Endothelial cell of umbilical vein (primary cell): ENCODE data around the gene ADAP1. TPM values are rescaled to one million over a fixed set of nuclear protein-coding genes. Genes with fewer than 3 reads are reported as not detected.

Source experiments
- BruUV-seq: library from RNA; stranded (reverse); fragments of 400-500 nt; replicated peaks from 2 replicates; lab custom pipeline; 2021; lab: Mats Ljungman, UMichigan
- CTCF ChIA-PET: fragments of 300-600, 350-600 bp; sonication (Branson Sonifier 250); formaldehyde crosslinking; loops from one replicate; lab custom pipeline; 2021; ENCODE audit warnings: antibody characterized with exemption, inconsistent platforms; lab: Charles Lee
- POLR2A ChIA-PET: fragments of 300-600, 350-600 bp; sonication (Branson Sonifier 250); formaldehyde crosslinking; loops from one replicate; lab custom pipeline; 2021; ENCODE audit warnings: antibody characterized with exemption, inconsistent platforms; lab: Charles Lee
- DNase-seq: peaks from one replicate; pipeline ENCODE4 v3.0.0-alpha.2; 2011; ENCODE audit warnings: low read depth, low spot score
- FAIRE-seq: peaks from 2 replicates; lab custom pipeline; 2011; peaks lifted over from hg19 to GRCh38; lab: Jason Lieb, UNC
- H2AFZ ChIP-seq: 2 replicates; pipeline ENCODE4 v1.6.0; 2012; ENCODE audit warnings: low read depth, low read length, control low read depth, inconsistent platforms
- H3K27ac ChIP-seq: 2 replicates; pipeline ENCODE4 v1.5.1; 2011; ENCODE audit warnings: low read depth, mild to moderate bottlenecking, control low read depth, low read length, moderate library complexity; ENCODE audit not compliant: insufficient read depth
- H3K27me3 ChIP-seq, 2 experiments: 2 replicates each; pipeline versions ENCODE4 v1.6.0 to v1.6.1; 2011; ENCODE audit warnings: low read length in 2 of 2, mixed read lengths in 1 of 2; ENCODE audit not compliant: control insufficient read depth in 2 of 2, insufficient read depth in 2 of 2
- H3K36me3 ChIP-seq, 2 experiments: 2 replicates in 1 of 2; 3 replicates in 1 of 2; pipeline ENCODE4 v1.5.1; 2011; ENCODE audit warnings: low read length in 2 of 2, mild to moderate bottlenecking in 1 of 2, moderate library complexity in 1 of 2; ENCODE audit not compliant: control insufficient read depth in 2 of 2, insufficient read depth in 2 of 2; ENCODE audit errors: extremely low read depth in 1 of 2
- H3K4me1 ChIP-seq: 3 replicates; pipeline ENCODE4 v1.5.1; 2011; ENCODE audit warnings: mild to moderate bottlenecking, low read length; ENCODE audit not compliant: control insufficient read depth, insufficient read depth; ENCODE audit errors: extremely low read depth
- H3K4me2 ChIP-seq: 2 replicates; pipeline ENCODE4 v1.6.1; 2011; ENCODE audit warnings: low read length, control low read depth, mixed read lengths; ENCODE audit not compliant: insufficient read depth
- H3K4me3 ChIP-seq, 3 experiments: fragments of 200-600 bp in 1 of 3; sonication (generic), shearing (Covaris generic) in 1 of 3; replicated peaks in 1 of 3; 2 replicates each; pipeline ENCODE4 v1.5.1; 2011 to 2016; ENCODE audit warnings: control low read depth in 3 of 3, low read length in 3 of 3, mild to moderate bottlenecking in 2 of 3, inconsistent platforms in 1 of 3, low read depth in 1 of 3, moderate library complexity in 1 of 3; ENCODE audit not compliant: insufficient read depth in 1 of 3
- H3K79me2 ChIP-seq: 2 replicates; pipeline ENCODE4 v1.6.0; 2012; ENCODE audit warnings: low read length, inconsistent platforms; ENCODE audit not compliant: control insufficient read depth, insufficient read depth
- H3K9ac ChIP-seq: replicated peaks from 2 replicates; pipeline ENCODE3; 2011; ENCODE audit warnings: low read length, control low read depth; ENCODE audit not compliant: insufficient read depth; ENCODE audit errors: extremely low read depth
- H3K9me1 ChIP-seq: replicated peaks from 3 replicates; pipeline ENCODE4 v1.6.0; 2011; ENCODE audit warnings: mild to moderate bottlenecking, low read length; ENCODE audit not compliant: control insufficient read depth, insufficient read depth; ENCODE audit errors: extremely low read depth
- H3K9me3 ChIP-seq: replicated peaks from 2 replicates; pipeline ENCODE4 v1.5.1; 2012; ENCODE audit warnings: low read length, inconsistent platforms; ENCODE audit not compliant: control insufficient read depth, insufficient read depth
- H4K20me1 ChIP-seq: replicated peaks from 2 replicates; pipeline ENCODE3; 2011; ENCODE audit warnings: mild to moderate bottlenecking, low read length; ENCODE audit not compliant: control insufficient read depth, insufficient read depth; ENCODE audit errors: extremely low read depth
- EZH2 ChIP-seq: IDR thresholded peaks from 2 replicates; pipeline ENCODE4 v1.6.1; 2012; ENCODE audit warnings: borderline replicate concordance, low read depth, mild to moderate bottlenecking, moderate library complexity, low read length, inconsistent platforms; ENCODE audit not compliant: severe bottlenecking
- FOS ChIP-seq: IDR thresholded peaks from 2 replicates; pipeline ENCODE4 v1.6.1; 2011; ENCODE audit warnings: mild to moderate bottlenecking, low read length, moderate library complexity, borderline replicate concordance; ENCODE audit not compliant: insufficient read depth
- GATA2 ChIP-seq: IDR thresholded peaks from 2 replicates; pipeline ENCODE4 v1.7.0; 2011; ENCODE audit warnings: low read depth, mild to moderate bottlenecking, moderate library complexity, mixed read lengths, low read length; ENCODE audit not compliant: insufficient read length, insufficient read depth
- JUN ChIP-seq: IDR thresholded peaks from 2 replicates; pipeline ENCODE4 v1.6.1; 2011; ENCODE audit warnings: borderline replicate concordance, low read depth; ENCODE audit not compliant: insufficient read length, insufficient read depth
- MYC ChIP-seq: IDR thresholded peaks from one replicate; pipeline ENCODE4 v1.6.1; 2011; ENCODE audit warnings: mild to moderate bottlenecking, low read depth, low read length
- POLR2A ChIP-seq: IDR thresholded peaks from 2 replicates; pipeline ENCODE4 v1.6.1; 2012; ENCODE audit warnings: low read depth, mild to moderate bottlenecking, control low read depth, low read length
- POLR2AphosphoS5 ChIP-seq: IDR thresholded peaks from 2 replicates; pipeline ENCODE4 v1.6.1; 2012; ENCODE audit warnings: low read depth, mild to moderate bottlenecking, control low read depth, low read length, moderate library complexity; ENCODE audit not compliant: insufficient read depth
- dilution Hi-C: fragments of 300-500 bp; cut with MboI; formaldehyde crosslinking; loops from one replicate; pipeline ENCODE4 v1.15.0; 2019; ENCODE audit warnings: low sequenced_read_pairs; ENCODE audit not compliant: extremely low pct_ligation_motif_present
- intact Hi-C: fragments of 100-400 bp; cut with micrococcal nuclease; formaldehyde crosslinking; loops from one replicate; pipeline ENCODE4 v1.10.0; 2022
- polyA plus RNA-seq, 4 experiments: library from polyadenylated mRNA; depleted of rRNA in 3 of 4; stranded (reverse) in 3 of 4; unstranded in 1 of 4; fragments of >200 nt; gene quantifications; 2 replicates each; pipeline versions ENCODE4 v1.2.1 to v1.2.3, GENCODE V29; 2011 to 2012; ENCODE audit warnings: missing spikeins in 1 of 4
- total RNA-seq: library from RNA; stranded (reverse); gene quantifications from 2 replicates; pipeline ENCODE4 v1.2.3, GENCODE V29; 2021
- TF ChIP-seq, protein P1 (sequence below): IDR thresholded peaks from 2 replicates; pipeline ENCODE4 v1.6.1; 2011; ENCODE audit not compliant: insufficient read depth, insufficient read length
- TF ChIP-seq, protein P2 (sequence below), 2 donors: IDR thresholded peaks; 1 replicate in 1 of 2; 2 replicates in 1 of 2; pipeline ENCODE4 v1.5.1; 2011; ENCODE audit warnings: low read length in 2 of 2, mild to moderate bottlenecking in 2 of 2, moderate library complexity in 2 of 2, control low read depth in 1 of 2, inconsistent platforms in 1 of 2, low read depth in 1 of 2; ENCODE audit not compliant: insufficient read depth in 1 of 2; ENCODE audit errors: extremely low read depth in 1 of 2

ADAP1 gene
- total and polyA plus RNA-seq, 2 donors (not counting 3 experiments of a cell fraction or from before 2014, with no cell fraction given): 0.49 to 0.58 TPM

DNA sequence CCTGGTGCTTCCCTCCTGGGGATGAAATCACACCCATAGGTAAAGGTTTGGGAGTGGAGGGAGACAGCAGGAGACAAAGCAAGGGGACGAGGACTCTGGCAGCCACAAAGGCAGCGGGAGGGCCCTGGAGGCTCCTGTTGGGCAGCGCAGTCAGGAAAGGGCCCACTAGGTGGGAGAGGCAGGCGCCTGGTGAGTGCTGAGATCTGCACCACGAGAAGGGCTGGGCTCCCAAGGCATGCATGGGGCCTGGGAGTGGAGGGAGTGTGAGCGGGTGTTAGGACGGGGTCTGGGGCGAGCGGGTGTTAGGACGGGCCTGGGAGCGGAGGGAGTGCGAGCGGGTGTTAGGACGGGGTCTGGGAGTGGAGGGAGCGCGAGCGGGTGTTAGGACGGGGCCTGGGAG, 65.1 kb downstream of the ADAP1 start:
- H3K79me2 ChIP-seq: peaks cover 19% of the 10 kb centered on the region
- H3K4me1 ChIP-seq: no peaks in the 10 kb centered on the region
- no peaks in the 10 kb centered on the region for H3K27me3 ChIP-seq
- H3K9me3 ChIP-seq: no peaks in the 10 kb centered on the region
- intact Hi-C loops (no loop called here), dilution Hi-C loops (no loop called here)
- H3K9me1 ChIP-seq: no peaks in the 10 kb centered on the region
- no peak overlapping the region for H3K9ac ChIP-seq
- ChIA-PET CTCF (no interaction called here), POLR2A (no interaction called here)
- H4K20me1 ChIP-seq: no peaks in the 10 kb centered on the region
- BruUV-seq: no TSS peak
- no peak for TF ChIP-seq MYC
- TF ChIP-seq, protein P1, sequence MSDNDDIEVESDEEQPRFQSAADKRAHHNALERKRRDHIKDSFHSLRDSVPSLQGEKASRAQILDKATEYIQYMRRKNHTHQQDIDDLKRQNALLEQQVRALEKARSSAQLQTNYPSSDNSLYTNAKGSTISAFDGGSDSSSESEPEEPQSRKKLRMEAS: no peak
- TF ChIP-seq FOS: no peak
- no peak for TF ChIP-seq EZH2
- TF ChIP-seq, protein P2, sequence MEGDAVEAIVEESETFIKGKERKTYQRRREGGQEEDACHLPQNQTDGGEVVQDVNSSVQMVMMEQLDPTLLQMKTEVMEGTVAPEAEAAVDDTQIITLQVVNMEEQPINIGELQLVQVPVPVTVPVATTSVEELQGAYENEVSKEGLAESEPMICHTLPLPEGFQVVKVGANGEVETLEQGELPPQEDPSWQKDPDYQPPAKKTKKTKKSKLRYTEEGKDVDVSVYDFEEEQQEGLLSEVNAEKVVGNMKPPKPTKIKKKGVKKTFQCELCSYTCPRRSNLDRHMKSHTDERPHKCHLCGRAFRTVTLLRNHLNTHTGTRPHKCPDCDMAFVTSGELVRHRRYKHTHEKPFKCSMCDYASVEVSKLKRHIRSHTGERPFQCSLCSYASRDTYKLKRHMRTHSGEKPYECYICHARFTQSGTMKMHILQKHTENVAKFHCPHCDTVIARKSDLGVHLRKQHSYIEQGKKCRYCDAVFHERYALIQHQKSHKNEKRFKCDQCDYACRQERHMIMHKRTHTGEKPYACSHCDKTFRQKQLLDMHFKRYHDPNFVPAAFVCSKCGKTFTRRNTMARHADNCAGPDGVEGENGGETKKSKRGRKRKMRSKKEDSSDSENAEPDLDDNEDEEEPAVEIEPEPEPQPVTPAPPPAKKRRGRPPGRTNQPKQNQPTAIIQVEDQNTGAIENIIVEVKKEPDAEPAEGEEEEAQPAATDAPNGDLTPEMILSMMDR (IDR thresholded peaks at IDR 0.05; ENCODE audit: extremely low read depth in 1 of 2, insufficient read depth in 1 of 2, low read depth in 1 of 2, low read length in 2 of 2): no peak
- no peak for TF ChIP-seq GATA2
- no peak for TF ChIP-seq POLR2A
- TF ChIP-seq JUN: no peak
- TF ChIP-seq POLR2AphosphoS5: no peak
- no peak for DNase-seq
- no peak overlapping the region for H3K27ac ChIP-seq
- H3K4me2 ChIP-seq: no peak overlapping the region
- no peak overlapping the region for H3K4me3 ChIP-seq
- peaks cover 12 to 63% of the 10 kb centered on the region in 2 experiments for H3K36me3 ChIP-seq
- no peak for FAIRE-seq
- no peak overlapping the region for H2AFZ ChIP-seq
